Ishikawa (cell line): ENCODE results near the gene CEP164.

ENCODE experiments used
- EP300 ChIP-seq: IDR thresholded peaks from 2 replicates; pipeline ENCODE4 v1.6.1; 2012; ENCODE audit warnings: borderline replicate concordance
- FOXM1 ChIP-seq: IDR thresholded peaks from 2 replicates; pipeline ENCODE4 v1.6.1; 2012; ENCODE audit warnings: low read depth, borderline replicate concordance
- MAX ChIP-seq: IDR thresholded peaks from 2 replicates; pipeline ENCODE4 v1.6.1; 2012
- REST ChIP-seq: IDR thresholded peaks from 2 replicates; pipeline ENCODE4 v1.6.1; 2012; ENCODE audit warnings: low read depth, mild to moderate bottlenecking
- YY1 ChIP-seq: IDR thresholded peaks from 2 replicates; pipeline ENCODE4 v1.6.1; 2012; ENCODE audit warnings: low read depth

GRCh38 chr11:117438371-117439000 is 110.8 kb downstream of the CEP164 start:
- TF ChIP-seq MAX (no peak), REST (no peak), YY1 (no peak), EP300 (no peak), FOXM1 (no peak)
